Measurements from ENCODE around the gene BATF3.
A peak's percentile ranks its signal among the peaks of the same experiment; 100 is the strongest.
"Not testable (repeated sequence)": the region's sequence is repeated elsewhere in the genome, so short reads cannot be mapped to it uniquely, and the experiment has no call there.

The BATF3 gene

GRCh38 chr1:212699625-212700222 is at the start of gene BATF3:
Gene BATF3, minus strand, starts transcription at chr1:212699840. Its CDS starts 78 bp downstream, at chr1:212699762.
- DNase-seq = no peak

GRCh38 chr1:212746546-212746945 is 46.9 kb upstream of the BATF3 start:
- DNase-seq = no peak

- DNase-seq = no peak
Observed at GRCh38 chr1:212745303-212745702, 45.7 kb upstream of the BATF3 start.

GRCh38 chr1:212743901-212744475 is 44.3 kb upstream of the BATF3 start:
- DNase-seq = no peak

GRCh38 chr1:212738330-212738729 is 38.7 kb upstream of the BATF3 start:
- DNase-seq = no peak

GRCh38 chr1:212737559-212737958 is 37.9 kb upstream of the BATF3 start:
- DNase-seq = no peak

- no peak for DNase-seq
Observed at GRCh38 chr1:212733109-212733508, 33.5 kb upstream of the BATF3 start.

GRCh38 chr1:212731630-212732029 is 32.0 kb upstream of the BATF3 start:
- no peak for DNase-seq

- no peak for DNase-seq
Observed at GRCh38 chr1:212728606-212729005, 29.0 kb upstream of the BATF3 start.

GRCh38 chr1:212727386-212728181 is 27.9 kb upstream of the BATF3 start:
- peak; percentile 64 for DNase-seq

GRCh38 chr1:212724679-212725078 is 25.0 kb upstream of the BATF3 start:
- DNase-seq = not testable (repeated sequence)

GRCh38 chr1:212722270-212722957 is 22.8 kb upstream of the BATF3 start:
- no peak for DNase-seq

GRCh38 chr1:212721388-212722247 is 22.0 kb upstream of the BATF3 start:
- peak; percentile 82 for DNase-seq

- no peak for DNase-seq
Observed at GRCh38 chr1:212719633-212720032, 20.0 kb upstream of the BATF3 start.

- peak; percentile 44 for DNase-seq
Observed at GRCh38 chr1:212718499-212718898, 18.9 kb upstream of the BATF3 start.

GRCh38 chr1:212716161-212716560 is 16.5 kb upstream of the BATF3 start:
- no peak for DNase-seq

- DNase-seq = no peak
Observed at GRCh38 chr1:212713465-212714136, 14.0 kb upstream of the BATF3 start.

GRCh38 chr1:212712451-212713303 is 13.0 kb upstream of the BATF3 start:
- DNase-seq = peak; percentile 87

GRCh38 chr1:212711974-212712373 is 12.3 kb upstream of the BATF3 start:
- DNase-seq = not testable (repeated sequence)

- DNase-seq = no peak
Observed at GRCh38 chr1:212710566-212710965, 10.9 kb upstream of the BATF3 start.

GRCh38 chr1:212703991-212704564 is 4.4 kb upstream of the BATF3 start:
- no peak for DNase-seq
